HepG2 (cell line): ENCODE data around the gene SLC22A4. TPM values are rescaled to one million over a fixed set of nuclear protein-coding genes. Genes with fewer than 3 reads are reported as not detected.
A peak's percentile ranks its signal among the peaks of the same experiment; 100 is the strongest.

Experiments
- CBX5 ChIP-seq: sonication (generic); formaldehyde crosslinking; IDR thresholded peaks from 2 replicates; pipeline ENCODE4 v1.4.0; 2020; ENCODE audit warnings: missing genetic modification reagents, borderline replicate concordance
- FOXK2 ChIP-seq: fragments of 450-650 bp; IDR thresholded peaks from 2 replicates; pipeline ENCODE4 v1.6.1; 2016
- GATAD1 ChIP-seq: IDR thresholded peaks from 2 replicates; pipeline ENCODE4 v1.6.1; 2016; ENCODE audit warnings: missing genetic modification reagents, missing compliant biosample characterization
- HDAC2 ChIP-seq: sonication (generic); formaldehyde crosslinking; IDR thresholded peaks from 2 replicates; pipeline ENCODE4 v1.4.0; 2020; ENCODE audit warnings: missing genetic modification reagents
- HNF4A ChIP-seq: sonication (generic); formaldehyde crosslinking; IDR thresholded peaks from 2 replicates; pipeline ENCODE4 v1.4.0; 2020; ENCODE audit warnings: missing genetic modification reagents
- HNRNPK ChIP-seq: fragments of 200-400 bp; formaldehyde crosslinking; IDR thresholded peaks from 2 replicates; pipeline ENCODE4 v1.6.1; 2018; ENCODE audit warnings: low read length, low read depth, moderate library complexity, mild to moderate bottlenecking; ENCODE audit not compliant: poor library complexity, severe bottlenecking
- LCORL ChIP-seq, 2 experiments: fragments of 450-650 bp in 1 of 2; sonication (generic) in 1 of 2; formaldehyde crosslinking in 1 of 2; IDR thresholded peaks; 2 replicates each; pipeline versions ENCODE4 v1.5.0 to v1.6.1; 2017 to 2020; ENCODE audit warnings: antibody characterized with exemption in 1 of 2, missing genetic modification reagents in 1 of 2
- NAIF1 ChIP-seq: sonication (generic); formaldehyde crosslinking; IDR thresholded peaks from 2 replicates; pipeline ENCODE4 v1.5.0; 2020; ENCODE audit warnings: mild to moderate bottlenecking, missing genetic modification reagents, borderline replicate concordance
- NR2C2 ChIP-seq: sonication (generic); formaldehyde crosslinking; IDR thresholded peaks from 2 replicates; pipeline ENCODE4 v1.4.0; 2020; ENCODE audit warnings: missing genetic modification reagents, mild to moderate bottlenecking, moderate library complexity, borderline replicate concordance
- PHF21A ChIP-seq: sonication (generic); formaldehyde crosslinking; IDR thresholded peaks from 2 replicates; pipeline ENCODE4 v1.5.0; 2020; ENCODE audit warnings: mild to moderate bottlenecking, missing genetic modification reagents
- POLR2A ChIP-seq, 2 experiments: IDR thresholded peaks; 2 replicates each; pipeline ENCODE4 v1.6.1; 2011; ENCODE audit warnings: low read depth in 2 of 2, low read length in 2 of 2, mild to moderate bottlenecking in 1 of 2, moderate library complexity in 1 of 2; ENCODE audit not compliant: insufficient read depth in 1 of 2
- SRF ChIP-seq: IDR thresholded peaks from 2 replicates; pipeline ENCODE4 v1.6.1; 2011; ENCODE audit warnings: mild to moderate bottlenecking, low read depth, low read length, moderate library complexity
- ZBTB25 ChIP-seq: IDR thresholded peaks from 2 replicates; pipeline ENCODE4 v1.6.1; 2018; ENCODE audit warnings: missing genetic modification reagents
- ZBTB7A ChIP-seq: sonication (generic); formaldehyde crosslinking; IDR thresholded peaks from 2 replicates; pipeline ENCODE4 v1.8.0; 2022; ENCODE audit warnings: mild to moderate bottlenecking, missing genetic modification reagents
- ZNF510 ChIP-seq: sonication (generic); formaldehyde crosslinking; IDR thresholded peaks from 2 replicates; pipeline ENCODE4 v1.4.0; 2020; ENCODE audit warnings: low read depth, mild to moderate bottlenecking, missing genetic modification reagents
- ZNF549 ChIP-seq: sonication (generic); formaldehyde crosslinking; IDR thresholded peaks from 2 replicates; pipeline ENCODE4 v1.5.0; 2020; ENCODE audit warnings: missing genetic modification reagents
- ZNF7 ChIP-seq: IDR thresholded peaks from 2 replicates; pipeline ENCODE4 v1.6.1; 2016; ENCODE audit warnings: missing biosample characterization, missing genetic modification reagents
- ZNF770 ChIP-seq: sonication (generic); formaldehyde crosslinking; IDR thresholded peaks from 2 replicates; pipeline ENCODE4 v1.5.0; 2020; ENCODE audit warnings: mild to moderate bottlenecking, missing genetic modification reagents
- polyA plus RNA-seq, 8 experiments: library from polyadenylated mRNA; depleted of rRNA in 3 of 8; stranded (reverse) in 7 of 8; unstranded in 1 of 8; fragments of >200 nt; fragmentation: Illumina TruSeq in 4 of 8; extraction: Trizol in 4 of 8; gene quantifications; 2 replicates each; pipeline versions ENCODE4 v1.2.1 to v1.2.3, GENCODE V29; 2011 to 2016; ENCODE audit warnings: low read depth in 4 of 8, missing spikeins in 1 of 8, mixed read lengths in 1 of 8; ENCODE audit not compliant: insufficient read depth in 1 of 8
- total RNA-seq, 5 experiments: library from RNA; depleted of rRNA; stranded (reverse); fragments of >200 nt; fragmentation: Illumina TruSeq; extraction: Trizol; gene quantifications; 2 replicates each; pipeline ENCODE4 v1.2.3, GENCODE V29; 2016; ENCODE audit warnings: low read depth in 1 of 5
- TF ChIP-seq, protein P1 (sequence below): sonication (generic); formaldehyde crosslinking; IDR thresholded peaks from 2 replicates; pipeline ENCODE4 v1.5.1; 2020; ENCODE audit warnings: missing genetic modification reagents, mild to moderate bottlenecking, borderline replicate concordance
- TF ChIP-seq, protein P2 (sequence below): IDR thresholded peaks from 2 replicates; pipeline ENCODE4 v1.6.1; 2016
- TF ChIP-seq, protein P3 (sequence below): IDR thresholded peaks from 2 replicates; pipeline ENCODE4 v1.6.1; 2016; ENCODE audit warnings: low read depth, borderline replicate concordance
- TF ChIP-seq, protein P4 (sequence below): sonication (generic); formaldehyde crosslinking; IDR thresholded peaks from 2 replicates; pipeline ENCODE4 v1.4.0; 2020; ENCODE audit warnings: missing genetic modification reagents
- TF ChIP-seq, protein P5 (sequence below): sonication (generic); formaldehyde crosslinking; IDR thresholded peaks from 2 replicates; pipeline ENCODE4 v1.8.1; 2023; ENCODE audit warnings: mild to moderate bottlenecking, missing genetic modification reagents, borderline replicate concordance

SLC22A4 gene
- total and polyA plus RNA-seq, 2 of the 13 experiments (the other 11 are each of a cell fraction or from before 2014, with no cell fraction given) = 0.33 to 0.62 TPM

- TF ChIP-seq, protein P1, sequence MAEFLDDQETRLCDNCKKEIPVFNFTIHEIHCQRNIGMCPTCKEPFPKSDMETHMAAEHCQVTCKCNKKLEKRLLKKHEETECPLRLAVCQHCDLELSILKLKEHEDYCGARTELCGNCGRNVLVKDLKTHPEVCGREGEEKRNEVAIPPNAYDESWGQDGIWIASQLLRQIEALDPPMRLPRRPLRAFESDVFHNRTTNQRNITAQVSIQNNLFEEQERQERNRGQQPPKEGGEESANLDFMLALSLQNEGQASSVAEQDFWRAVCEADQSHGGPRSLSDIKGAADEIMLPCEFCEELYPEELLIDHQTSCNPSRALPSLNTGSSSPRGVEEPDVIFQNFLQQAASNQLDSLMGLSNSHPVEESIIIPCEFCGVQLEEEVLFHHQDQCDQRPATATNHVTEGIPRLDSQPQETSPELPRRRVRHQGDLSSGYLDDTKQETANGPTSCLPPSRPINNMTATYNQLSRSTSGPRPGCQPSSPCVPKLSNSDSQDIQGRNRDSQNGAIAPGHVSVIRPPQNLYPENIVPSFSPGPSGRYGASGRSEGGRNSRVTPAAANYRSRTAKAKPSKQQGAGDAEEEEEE (CRISPR knock-in tag) = no peak
- TF ChIP-seq HDAC2 (CRISPR knock-in tag) (no peak; the same call in 1 of the 2 replicates), NAIF1 (0 out of 2 replicates have a peak, but pooled peaks have one; percentile 66), ZNF549 (0 out of 2 replicates have a peak, but pooled peaks have one; percentile 63), HNRNPK (peak; percentile 11), POLR2A (IDR thresholded peaks at IDR 0.05; ENCODE audit: insufficient read depth in 1 of 2, low read depth in 2 of 2, low read length in 2 of 2) (peak; percentile 68 to 72), GATAD1 (CRISPR knock-in tag) (0 out of 2 replicates have a peak, but pooled peaks have one; percentile 28), CBX5 (no peak), HNF4A (CRISPR knock-in tag) (peak; percentile 12), ZBTB7A (CRISPR knock-in tag) (no peak), ZNF7 (CRISPR knock-in tag) (no peak), ZNF510 (CRISPR knock-in tag) (0 out of 2 replicates have a peak, but pooled peaks have one; percentile 68), ZBTB25 (CRISPR knock-in tag) (no peak), SRF (no peak), PHF21A (peak; percentile 79), FOXK2 (no peak), NR2C2 (CRISPR knock-in tag) (peak; percentile 75), ZNF770 (peak; percentile 86), LCORL (IDR thresholded peaks at IDR 0.05) (no peak), LCORL (CRISPR knock-in tag; IDR thresholded peaks at IDR 0.05) (peak; percentile 59)
- TF ChIP-seq, protein P2, sequence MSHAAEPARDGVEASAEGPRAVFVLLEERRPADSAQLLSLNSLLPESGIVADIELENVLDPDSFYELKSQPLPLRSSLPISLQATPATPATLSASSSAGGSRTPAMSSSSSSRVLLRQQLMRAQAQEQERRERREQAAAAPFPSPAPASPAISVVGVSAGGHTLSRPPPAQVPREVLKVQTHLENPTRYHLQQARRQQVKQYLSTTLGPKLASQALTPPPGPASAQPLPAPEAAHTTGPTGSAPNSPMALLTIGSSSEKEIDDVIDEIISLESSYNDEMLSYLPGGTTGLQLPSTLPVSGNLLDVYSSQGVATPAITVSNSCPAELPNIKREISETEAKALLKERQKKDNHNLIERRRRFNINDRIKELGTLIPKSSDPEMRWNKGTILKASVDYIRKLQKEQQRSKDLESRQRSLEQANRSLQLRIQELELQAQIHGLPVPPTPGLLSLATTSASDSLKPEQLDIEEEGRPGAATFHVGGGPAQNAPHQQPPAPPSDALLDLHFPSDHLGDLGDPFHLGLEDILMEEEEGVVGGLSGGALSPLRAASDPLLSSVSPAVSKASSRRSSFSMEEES (CRISPR knock-in tag) = peak; percentile 22; the same call in 1 of the 2 replicates
- TF ChIP-seq, protein P3, sequence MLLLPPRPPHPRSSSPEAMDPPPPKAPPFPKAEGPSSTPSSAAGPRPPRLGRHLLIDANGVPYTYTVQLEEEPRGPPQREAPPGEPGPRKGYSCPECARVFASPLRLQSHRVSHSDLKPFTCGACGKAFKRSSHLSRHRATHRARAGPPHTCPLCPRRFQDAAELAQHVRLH = peak; percentile 56; the same call in 1 of the 2 replicates
- TF ChIP-seq, protein P4, sequence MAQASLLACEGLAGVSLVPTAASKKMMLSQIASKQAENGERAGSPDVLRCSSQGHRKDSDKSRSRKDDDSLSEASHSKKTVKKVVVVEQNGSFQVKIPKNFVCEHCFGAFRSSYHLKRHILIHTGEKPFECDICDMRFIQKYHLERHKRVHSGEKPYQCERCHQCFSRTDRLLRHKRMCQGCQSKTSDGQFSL (CRISPR knock-in tag) = no peak
- TF ChIP-seq, protein P5, sequence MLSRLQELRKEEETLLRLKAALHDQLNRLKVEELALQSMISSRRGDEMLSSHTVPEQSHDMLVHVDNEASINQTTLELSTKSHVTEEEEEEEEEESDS (CRISPR knock-in tag) = peak; percentile 72; the same call in 1 of the 2 replicates
These were observed 75.4 kb downstream of the SLC22A4 start, which contains the start of gene SLC22A5 (continued) for GRCh38 chr5:132369474-132370180.
